Duodenal mucosa (tissue), 2 donors: ENCODE data around the gene USPL1.
"Not testable (repeated sequence)": the region's sequence is repeated elsewhere in the genome, so short reads cannot be mapped to it uniquely, and the experiment has no call there.

Experiments
- H3K27ac ChIP-seq: one replicate; pipeline ENCODE4 v1.7.0; 2013; ENCODE audit warnings: low read depth, low read length
- H3K27me3 ChIP-seq, 2 donors: one replicate each; pipeline ENCODE4 v1.7.0; 2013; ENCODE audit warnings: low read length in 2 of 2, control low read depth in 1 of 2; ENCODE audit not compliant: insufficient read depth in 2 of 2, control insufficient read depth in 1 of 2
- H3K36me3 ChIP-seq, 2 donors: one replicate each; pipeline ENCODE4 v1.7.0; 2013; ENCODE audit warnings: low read length in 2 of 2, control low read depth in 1 of 2; ENCODE audit not compliant: insufficient read depth in 2 of 2, control insufficient read depth in 1 of 2
- H3K4me1 ChIP-seq, 2 donors: one replicate each; pipeline ENCODE4 v1.7.0; 2013; ENCODE audit warnings: low read length in 2 of 2, control low read depth in 1 of 2; ENCODE audit not compliant: insufficient read depth in 2 of 2, control insufficient read depth in 1 of 2
- H3K4me3 ChIP-seq, 2 donors: one replicate each; pipeline ENCODE4 v1.7.0; 2013; ENCODE audit warnings: low read length in 2 of 2, low read depth in 1 of 2
- H3K9ac ChIP-seq, 2 donors: one replicate each; pipeline ENCODE4 v1.7.0; 2013; ENCODE audit warnings: low read length in 2 of 2, low read depth in 1 of 2
- H3K9me3 ChIP-seq, 2 donors: one replicate each; pipeline ENCODE4 v1.7.0; 2013; ENCODE audit warnings: low read length in 2 of 2, control low read depth in 1 of 2; ENCODE audit not compliant: control insufficient read depth in 1 of 2

USPL1 gene

DNA sequence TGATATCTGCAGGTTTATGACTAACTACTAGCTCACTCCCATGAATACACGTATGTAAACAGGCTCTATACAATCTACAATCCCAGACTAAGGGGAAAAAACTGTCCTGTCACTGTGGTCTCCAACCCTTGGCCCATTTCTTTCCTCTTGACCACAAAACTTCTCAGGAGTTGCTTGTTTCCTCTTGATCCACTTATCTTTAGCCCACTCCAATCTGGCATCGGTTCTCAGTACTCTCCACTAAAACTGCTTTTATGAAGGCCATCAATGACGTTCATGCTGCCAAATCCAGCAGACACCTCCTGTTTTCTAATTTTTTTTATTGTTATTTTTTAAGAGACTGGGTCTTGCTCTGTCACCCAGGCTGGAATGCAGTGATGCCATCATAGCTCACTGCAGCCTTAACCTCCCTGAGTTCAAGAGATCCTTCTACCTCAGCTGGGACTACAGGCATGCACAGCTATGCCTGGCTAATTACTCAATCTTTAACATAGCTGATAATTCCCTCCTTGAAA is 31.9 kb upstream of the USPL1 start:
- Histone ChIP-seq H3K4me3 (no peak overlapping the region), H3K9ac (no peak overlapping the region), H3K27me3 (no peaks in the 10 kb centered on the region), H3K9me3 (no peaks in the 10 kb centered on the region), H3K27ac (no peak overlapping the region), H3K36me3 (no peaks in the 10 kb centered on the region), H3K4me1 (no peaks in the 10 kb centered on the region)

- no peaks in the 10 kb centered on the region for H3K27me3 ChIP-seq
- no peaks in the 10 kb centered on the region for H3K4me1 ChIP-seq
- H3K4me3 ChIP-seq: no peak overlapping the region
- no peak overlapping the region for H3K27ac ChIP-seq
- H3K9ac ChIP-seq: no peak overlapping the region
- no peaks in the 10 kb centered on the region for H3K9me3 ChIP-seq
- H3K36me3 ChIP-seq: no peaks in the 10 kb centered on the region
Observed at GRCh38 chr13:30587231-30587630, 30.5 kb upstream of the USPL1 start.

DNA sequence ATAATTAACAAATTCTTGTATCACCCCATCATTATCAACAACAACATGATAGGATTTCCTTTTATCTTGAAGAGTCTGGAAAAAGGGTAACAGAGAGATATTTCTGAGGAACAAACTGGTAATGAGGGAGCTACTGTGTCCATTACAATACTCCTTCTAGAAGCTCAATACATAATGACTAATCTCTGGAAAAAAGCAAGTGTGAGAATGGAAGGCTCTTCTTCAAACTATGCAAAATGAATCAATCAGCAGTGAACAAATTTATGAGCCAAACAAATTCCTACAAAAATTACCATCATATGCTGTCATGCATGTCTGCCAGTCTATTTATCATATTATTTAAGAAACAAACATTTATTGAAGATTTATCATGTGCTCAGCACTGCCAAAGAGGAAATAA is 30.0 kb upstream of the USPL1 start:
- no peaks in the 10 kb centered on the region for H3K9me3 ChIP-seq
- no peaks in the 10 kb centered on the region for H3K36me3 ChIP-seq
- no peak overlapping the region for H3K9ac ChIP-seq
- no peaks in the 10 kb centered on the region for H3K27me3 ChIP-seq
- no peak overlapping the region for H3K27ac ChIP-seq
- no peak overlapping the region for H3K4me3 ChIP-seq
- H3K4me1 ChIP-seq: no peaks in the 10 kb centered on the region

- Histone ChIP-seq H3K27ac (no peak overlapping the region), H3K36me3 (no peaks in the 10 kb centered on the region), H3K9me3 (no peaks in the 10 kb centered on the region), H3K4me1 (no peaks in the 10 kb centered on the region), H3K27me3 (no peaks in the 10 kb centered on the region), H3K4me3 (no peak overlapping the region), H3K9ac (no peak overlapping the region)
Observed at GRCh38 chr13:30593001-30593400, 24.7 kb upstream of the USPL1 start.

- Histone ChIP-seq H3K4me3 (no peak overlapping the region), H3K36me3 (no peaks in the 10 kb centered on the region), H3K4me1 (peaks cover 3% of the 10 kb centered on the region in 2 donors), H3K9me3 (no peaks in the 10 kb centered on the region), H3K9ac (no peak overlapping the region), H3K27ac (no peak overlapping the region), H3K27me3 (no peaks in the 10 kb centered on the region)
Observed at GRCh38 chr13:30600496-30600895, 17.2 kb upstream of the USPL1 start.

GRCh38 chr13:30601836-30602235 is 15.9 kb upstream of the USPL1 start:
- H3K4me3 ChIP-seq: no peak overlapping the region
- H3K27ac ChIP-seq: no peak overlapping the region

GRCh38 chr13:30605052-30605451 is 12.7 kb upstream of the USPL1 start:
- Histone ChIP-seq H3K4me1 (peaks cover 6 to 19% of the 10 kb centered on the region in 2 donors), H3K27ac (no peak overlapping the region), H3K36me3 (no peaks in the 10 kb centered on the region), H3K4me3 (peak overlapping the region in 1 of 2 donors; percentile 19), H3K9ac (no peak overlapping the region), H3K27me3 (no peaks in the 10 kb centered on the region), H3K9me3 (no peaks in the 10 kb centered on the region)

More at GRCh38 chr13:30601836-30602235, 15.9 kb upstream of the USPL1 start:
- Histone ChIP-seq H3K27me3 (no peaks in the 10 kb centered on the region), H3K9me3 (no peaks in the 10 kb centered on the region), H3K4me1 (peaks cover 6 to 14% of the 10 kb centered on the region in 2 donors), H3K9ac (no peak overlapping the region), H3K36me3 (no peaks in the 10 kb centered on the region)

DNA sequence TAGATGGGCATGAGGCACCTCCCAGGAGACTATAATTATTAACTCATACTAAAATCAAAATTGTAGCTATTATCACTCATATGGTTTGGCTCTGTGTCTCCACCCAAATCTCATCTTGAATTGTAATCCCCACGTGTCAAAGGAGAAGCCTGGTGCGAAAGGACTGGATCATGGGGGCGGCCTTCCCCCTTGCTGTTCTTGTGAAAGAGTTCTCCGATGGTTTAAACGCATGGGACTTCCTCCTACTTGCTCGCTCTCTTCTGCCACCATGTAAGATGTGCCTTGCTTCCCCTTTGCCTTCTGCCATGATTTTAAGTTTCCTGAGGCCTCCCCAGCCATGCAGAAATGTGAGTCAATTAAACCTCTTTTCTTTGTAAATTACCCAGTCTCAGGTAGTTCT is 10.5 kb upstream of the USPL1 start:
- H3K9ac ChIP-seq, H3K27ac ChIP-seq: not testable (repeated sequence)

GRCh38 chr13:30607908-30608307 is 9.8 kb upstream of the USPL1 start:
- no peaks in the 10 kb centered on the region for H3K9me3 ChIP-seq
- H3K36me3 ChIP-seq: no peaks in the 10 kb centered on the region
- H3K27ac ChIP-seq: no peak overlapping the region
- H3K9ac ChIP-seq: no peak overlapping the region
- no peaks in the 10 kb centered on the region for H3K27me3 ChIP-seq
- H3K4me3 ChIP-seq: no peak overlapping the region
- peaks cover 6 to 19% of the 10 kb centered on the region in 2 donors for H3K4me1 ChIP-seq

More for the DNA sequence above, 10.5 kb upstream of the USPL1 start:
- not testable (repeated sequence) for H3K36me3 ChIP-seq, H3K4me3 ChIP-seq, H3K27me3 ChIP-seq, H3K9me3 ChIP-seq
- peaks cover 6 to 19% of the 10 kb centered on the region in 2 donors for H3K4me1 ChIP-seq

DNA sequence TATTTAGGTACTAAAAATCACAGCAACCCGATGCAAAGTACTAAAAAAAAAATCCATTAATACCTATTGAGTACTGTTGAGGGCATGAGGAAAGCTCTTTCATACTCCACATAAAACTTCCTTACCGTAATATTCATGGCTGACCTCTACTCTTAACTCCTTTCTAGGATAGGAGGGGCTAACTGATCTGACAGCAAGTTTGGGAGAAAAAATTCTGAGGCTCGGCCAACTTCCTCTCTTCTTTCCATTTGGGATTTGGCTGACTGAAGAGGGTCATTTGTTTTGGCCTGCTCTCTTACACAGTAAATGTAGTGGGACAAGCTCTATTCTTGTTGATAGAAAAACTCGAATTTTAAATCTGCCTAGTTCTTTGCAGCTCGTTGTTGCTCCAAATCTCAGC is 9.4 kb upstream of the USPL1 start:
- Histone ChIP-seq H3K27me3 (no peaks in the 10 kb centered on the region), H3K36me3 (no peaks in the 10 kb centered on the region), H3K4me3 (no peak overlapping the region), H3K27ac (no peak overlapping the region), H3K9me3 (no peaks in the 10 kb centered on the region), H3K9ac (no peak overlapping the region), H3K4me1 (peaks cover 6 to 19% of the 10 kb centered on the region in 2 donors)

DNA sequence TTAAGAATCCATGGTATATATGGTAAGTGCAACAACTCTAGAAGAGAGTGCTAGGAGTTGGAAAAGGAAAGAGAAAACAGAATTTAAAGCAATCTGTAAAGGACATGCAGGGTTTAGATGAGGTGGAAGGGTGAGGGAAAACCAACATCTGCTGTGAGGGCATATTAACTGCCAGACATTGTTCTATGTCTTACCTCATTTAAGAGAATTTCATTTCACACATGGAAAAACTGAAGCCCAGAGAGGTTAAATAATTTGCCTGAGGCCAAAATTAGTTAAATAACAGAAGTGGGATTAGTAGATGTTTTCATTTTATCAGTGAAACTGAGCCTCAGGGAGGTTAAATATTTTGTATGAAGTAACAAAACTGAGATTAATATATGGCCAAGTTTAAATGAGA is 7.4 kb upstream of the USPL1 start:
- Histone ChIP-seq H3K4me3 (no peak overlapping the region), H3K9me3 (no peaks in the 10 kb centered on the region), H3K36me3 (no peaks in the 10 kb centered on the region), H3K9ac (no peak overlapping the region), H3K27ac (no peak overlapping the region), H3K27me3 (no peaks in the 10 kb centered on the region), H3K4me1 (peaks cover 8 to 21% of the 10 kb centered on the region in 2 donors)
